ENCODE measurements around the gene PALMD.

- TF ChIP-seq, protein P1, sequence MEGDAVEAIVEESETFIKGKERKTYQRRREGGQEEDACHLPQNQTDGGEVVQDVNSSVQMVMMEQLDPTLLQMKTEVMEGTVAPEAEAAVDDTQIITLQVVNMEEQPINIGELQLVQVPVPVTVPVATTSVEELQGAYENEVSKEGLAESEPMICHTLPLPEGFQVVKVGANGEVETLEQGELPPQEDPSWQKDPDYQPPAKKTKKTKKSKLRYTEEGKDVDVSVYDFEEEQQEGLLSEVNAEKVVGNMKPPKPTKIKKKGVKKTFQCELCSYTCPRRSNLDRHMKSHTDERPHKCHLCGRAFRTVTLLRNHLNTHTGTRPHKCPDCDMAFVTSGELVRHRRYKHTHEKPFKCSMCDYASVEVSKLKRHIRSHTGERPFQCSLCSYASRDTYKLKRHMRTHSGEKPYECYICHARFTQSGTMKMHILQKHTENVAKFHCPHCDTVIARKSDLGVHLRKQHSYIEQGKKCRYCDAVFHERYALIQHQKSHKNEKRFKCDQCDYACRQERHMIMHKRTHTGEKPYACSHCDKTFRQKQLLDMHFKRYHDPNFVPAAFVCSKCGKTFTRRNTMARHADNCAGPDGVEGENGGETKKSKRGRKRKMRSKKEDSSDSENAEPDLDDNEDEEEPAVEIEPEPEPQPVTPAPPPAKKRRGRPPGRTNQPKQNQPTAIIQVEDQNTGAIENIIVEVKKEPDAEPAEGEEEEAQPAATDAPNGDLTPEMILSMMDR (IDR thresholded peaks at IDR 0.05; ENCODE audit: insufficient read depth, low read length) = no peak
- TF ChIP-seq GABPA (IDR thresholded peaks at IDR 0.05; ENCODE audit: low read depth) (no peak), REST (IDR thresholded peaks at IDR 0.05; ENCODE audit: insufficient replicate concordance, low read depth) (no peak)
Measured at GRCh38 chr1:99657213-99658030, 11.5 kb downstream of the PALMD start.
